ENCODE results near the gene FILIP1L.

The FILIP1L gene

DNA sequence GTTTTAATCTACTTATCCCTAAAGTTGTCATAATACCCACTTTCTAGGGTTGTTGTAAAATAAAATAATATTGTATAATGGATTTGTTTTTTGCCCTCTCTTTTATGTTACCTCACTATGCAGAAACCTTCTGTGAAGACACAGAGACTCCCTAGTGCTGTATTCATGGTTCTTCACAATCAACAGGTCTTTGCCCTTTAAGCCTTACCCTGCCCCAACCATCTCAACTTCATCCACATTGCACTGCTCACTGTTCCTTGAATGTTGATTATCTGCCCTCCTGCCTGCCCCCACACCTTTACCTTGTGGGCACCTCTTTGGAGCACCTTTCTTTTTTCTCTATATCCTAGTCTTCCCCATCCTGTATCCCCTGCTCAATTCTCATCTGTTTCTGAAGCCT, 275.5 kb downstream of the FILIP1L start:
- Histone ChIP-seq H3K9me3 (ENCODE audit: control insufficient read depth, low read length) (no peaks in the 10 kb centered on the region), H3K4me1 (peaks cover 4% of the 10 kb centered on the region), H3K36me3 (ENCODE audit: control insufficient read depth, insufficient read depth, low read length) (no peaks in the 10 kb centered on the region)

DNA sequence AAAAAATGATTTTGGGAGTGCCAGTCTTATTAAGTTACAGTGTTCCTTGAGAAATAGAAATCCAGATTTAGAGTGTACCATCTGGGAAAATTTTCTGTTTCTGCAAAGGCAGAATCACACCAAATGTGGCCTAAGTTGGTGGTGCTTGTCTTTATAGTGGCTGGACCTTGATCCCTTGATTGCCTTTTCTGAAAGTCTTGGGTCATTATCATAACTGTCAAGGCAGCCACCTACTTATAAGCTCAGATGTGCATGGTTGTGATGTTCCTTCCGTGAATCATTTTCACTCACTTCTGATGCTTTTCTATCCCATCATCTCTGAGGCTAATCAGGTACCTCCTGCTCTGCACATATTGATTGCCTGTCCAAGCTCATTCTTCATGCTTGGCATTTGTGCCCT, 276.6 kb downstream of the FILIP1L start:
- H3K4me1 ChIP-seq: no peaks in the 10 kb centered on the region
- peaks cover 21% of the 10 kb centered on the region for H3K79me2 ChIP-seq
- H3K27me3 ChIP-seq (ENCODE audit: control insufficient read depth, insufficient read depth, low read length): no peaks in the 10 kb centered on the region
- H2AFZ ChIP-seq: no peak overlapping the region
- H3K4me3 ChIP-seq (ENCODE audit: low read depth, low read length): no peak overlapping the region
- no peaks in the 10 kb centered on the region for H3K36me3 ChIP-seq (ENCODE audit: control insufficient read depth, insufficient read depth, low read length)
- no peaks in the 10 kb centered on the region for H3K9me3 ChIP-seq (ENCODE audit: control insufficient read depth, low read length)
- H3K4me2 ChIP-seq (ENCODE audit: low read length): no peak overlapping the region
- H3K27ac ChIP-seq: no peak overlapping the region
- TF ChIP-seq, protein P1, sequence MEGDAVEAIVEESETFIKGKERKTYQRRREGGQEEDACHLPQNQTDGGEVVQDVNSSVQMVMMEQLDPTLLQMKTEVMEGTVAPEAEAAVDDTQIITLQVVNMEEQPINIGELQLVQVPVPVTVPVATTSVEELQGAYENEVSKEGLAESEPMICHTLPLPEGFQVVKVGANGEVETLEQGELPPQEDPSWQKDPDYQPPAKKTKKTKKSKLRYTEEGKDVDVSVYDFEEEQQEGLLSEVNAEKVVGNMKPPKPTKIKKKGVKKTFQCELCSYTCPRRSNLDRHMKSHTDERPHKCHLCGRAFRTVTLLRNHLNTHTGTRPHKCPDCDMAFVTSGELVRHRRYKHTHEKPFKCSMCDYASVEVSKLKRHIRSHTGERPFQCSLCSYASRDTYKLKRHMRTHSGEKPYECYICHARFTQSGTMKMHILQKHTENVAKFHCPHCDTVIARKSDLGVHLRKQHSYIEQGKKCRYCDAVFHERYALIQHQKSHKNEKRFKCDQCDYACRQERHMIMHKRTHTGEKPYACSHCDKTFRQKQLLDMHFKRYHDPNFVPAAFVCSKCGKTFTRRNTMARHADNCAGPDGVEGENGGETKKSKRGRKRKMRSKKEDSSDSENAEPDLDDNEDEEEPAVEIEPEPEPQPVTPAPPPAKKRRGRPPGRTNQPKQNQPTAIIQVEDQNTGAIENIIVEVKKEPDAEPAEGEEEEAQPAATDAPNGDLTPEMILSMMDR (IDR thresholded peaks at IDR 0.05): no peak
- no peak overlapping the region for H3K9ac ChIP-seq

More for the DNA sequence above, 275.5 kb downstream of the FILIP1L start:
- H3K27me3 ChIP-seq (ENCODE audit: control insufficient read depth, insufficient read depth, low read length): no peaks in the 10 kb centered on the region
- H3K4me2 ChIP-seq (ENCODE audit: low read length): no peak overlapping the region
- no peak overlapping the region for H2AFZ ChIP-seq
- TF ChIP-seq, protein P1 (IDR thresholded peaks at IDR 0.05): no peak
- no peak overlapping the region for H3K4me3 ChIP-seq (ENCODE audit: low read depth, low read length)
- no peak overlapping the region for H3K9ac ChIP-seq
- H3K79me2 ChIP-seq: peaks cover 13% of the 10 kb centered on the region
- no peak overlapping the region for H3K27ac ChIP-seq

DNA sequence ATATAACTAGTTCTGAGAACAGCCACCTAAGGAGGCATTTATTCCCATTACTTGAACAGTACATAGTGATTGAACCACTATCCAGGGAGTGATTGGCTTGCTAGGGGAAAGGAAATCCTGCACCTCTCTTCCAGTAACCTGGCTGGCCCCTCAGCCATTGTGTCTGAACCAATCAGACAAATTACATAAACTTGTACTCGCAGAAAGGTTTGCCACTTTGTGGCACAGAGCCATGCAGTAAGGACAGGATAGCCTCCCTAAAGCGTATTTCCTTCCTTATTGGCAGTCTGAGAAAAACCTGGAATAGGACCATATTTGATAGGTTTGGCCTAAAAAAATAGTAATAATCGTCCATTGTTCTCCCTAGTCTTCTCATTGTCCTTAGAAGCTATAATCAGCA, 277.6 kb downstream of the FILIP1L start:
- Histone ChIP-seq H3K27ac (no peak overlapping the region), H3K9me3 (ENCODE audit: control insufficient read depth, low read length) (no peaks in the 10 kb centered on the region), H3K4me1 (no peaks in the 10 kb centered on the region), H2AFZ (no peak overlapping the region), H3K27me3 (ENCODE audit: control insufficient read depth, insufficient read depth, low read length) (no peaks in the 10 kb centered on the region), H3K4me3 (ENCODE audit: low read depth, low read length) (no peak overlapping the region), H3K4me2 (ENCODE audit: low read length) (no peak overlapping the region), H3K79me2 (peaks cover 23% of the 10 kb centered on the region), H3K36me3 (ENCODE audit: control insufficient read depth, insufficient read depth, low read length) (no peaks in the 10 kb centered on the region), H3K9ac (no peak overlapping the region)
- TF ChIP-seq, protein P1 (IDR thresholded peaks at IDR 0.05): no peak

DNA sequence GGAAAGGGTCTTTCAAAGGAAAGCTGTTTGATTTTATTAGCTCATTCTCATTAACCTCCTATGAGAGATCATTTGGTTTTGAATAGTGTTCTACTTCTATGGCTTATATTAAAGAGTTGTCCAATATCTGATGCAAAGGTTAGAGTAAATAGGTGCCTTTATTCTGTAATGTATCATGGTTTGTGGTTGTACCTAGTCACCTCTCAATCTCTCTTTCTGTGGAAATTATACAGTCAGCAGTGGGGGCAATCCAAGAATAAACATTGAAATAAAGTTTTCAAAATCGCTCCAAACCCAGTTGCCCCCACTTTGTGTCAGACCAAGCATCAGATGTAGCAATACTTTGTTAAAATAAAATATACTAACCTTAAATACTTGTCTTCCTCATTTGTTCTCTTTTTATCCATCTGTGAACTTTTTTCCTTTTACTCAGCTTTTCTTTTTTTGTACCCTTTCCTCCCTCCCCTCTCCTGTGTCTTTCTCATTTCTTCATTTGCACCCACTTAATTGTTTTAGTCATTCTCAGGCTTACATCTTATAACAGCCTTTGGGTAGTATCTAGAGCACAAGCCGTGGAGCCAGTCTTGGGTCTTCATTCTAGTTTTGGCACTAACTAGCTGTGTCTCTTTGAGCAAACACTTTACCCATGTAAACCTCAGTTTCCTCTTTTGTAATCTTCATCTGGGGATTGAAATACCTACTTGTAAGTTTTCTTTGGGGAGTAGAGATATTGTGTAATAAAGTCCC, 279.9 kb downstream of the FILIP1L start:
- Histone ChIP-seq H3K27ac (no peak overlapping the region), H3K4me1 (no peaks in the 10 kb centered on the region), H2AFZ (no peak overlapping the region), H3K36me3 (ENCODE audit: control insufficient read depth, insufficient read depth, low read length) (no peaks in the 10 kb centered on the region), H3K4me3 (ENCODE audit: low read depth, low read length) (no peak overlapping the region), H3K4me2 (ENCODE audit: low read length) (no peak overlapping the region), H3K9ac (no peak overlapping the region), H3K79me2 (peaks cover 23% of the 10 kb centered on the region), H3K9me3 (ENCODE audit: control insufficient read depth, low read length) (no peaks in the 10 kb centered on the region), H3K27me3 (ENCODE audit: control insufficient read depth, insufficient read depth, low read length) (no peaks in the 10 kb centered on the region)
- TF ChIP-seq, protein P1 (IDR thresholded peaks at IDR 0.05): no peak

All from parathyroid adenoma (tissue), 2 donors.